ENCODE results near the gene BANP.
"Not testable (repeated sequence)": the region's sequence is repeated elsewhere in the genome, so short reads cannot be mapped to it uniquely, and the experiment has no call there.

The BANP gene

DNA sequence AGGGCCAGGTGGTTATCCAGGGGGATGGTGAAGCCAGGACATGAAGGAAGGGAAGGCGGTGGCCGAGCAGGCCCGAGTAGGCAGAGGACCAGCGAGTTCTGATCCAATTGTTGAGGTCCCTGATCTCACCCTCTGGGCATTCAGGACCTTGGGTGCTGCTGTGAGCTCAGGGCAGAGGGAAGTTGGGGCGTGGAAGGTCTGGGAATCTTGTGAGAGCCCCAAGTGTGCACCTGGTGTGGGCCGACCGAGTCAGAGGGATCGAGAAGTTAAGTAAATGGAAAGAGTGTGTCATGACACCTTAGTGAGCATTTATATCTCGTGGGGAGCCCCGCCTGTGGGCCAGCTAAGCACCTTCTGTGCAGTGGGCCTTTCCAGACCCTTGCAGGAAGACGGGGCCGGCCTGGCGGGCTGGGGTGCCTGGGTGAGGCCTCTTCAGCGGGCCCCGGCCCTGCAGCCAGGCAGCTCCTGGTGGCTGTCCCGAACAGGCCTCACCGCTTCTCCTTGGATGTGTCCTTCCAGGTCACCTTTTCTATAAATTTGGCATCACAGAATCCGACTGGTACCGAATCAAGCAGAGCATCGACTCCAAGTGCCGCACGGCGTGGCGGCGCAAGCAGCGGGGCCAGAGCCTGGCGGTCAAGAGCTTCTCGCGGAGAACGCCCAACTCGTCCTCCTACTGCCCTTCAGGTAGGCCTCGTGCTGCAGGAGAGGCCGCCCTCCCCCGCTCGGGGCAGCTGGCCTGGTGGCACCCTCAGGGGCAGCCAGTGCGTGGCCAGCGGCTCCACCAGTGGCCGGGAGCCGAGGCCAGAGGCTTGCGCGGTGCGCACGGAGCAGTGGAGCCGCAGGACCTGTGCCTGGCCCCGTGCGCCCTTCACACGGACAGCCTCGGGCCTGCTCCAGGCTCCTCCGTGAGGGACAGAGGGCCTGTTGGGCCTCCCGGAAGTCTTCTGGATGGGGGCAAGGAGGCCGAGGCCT, 76.0 kb downstream of the BANP start:
- TF ChIP-seq, protein P1, sequence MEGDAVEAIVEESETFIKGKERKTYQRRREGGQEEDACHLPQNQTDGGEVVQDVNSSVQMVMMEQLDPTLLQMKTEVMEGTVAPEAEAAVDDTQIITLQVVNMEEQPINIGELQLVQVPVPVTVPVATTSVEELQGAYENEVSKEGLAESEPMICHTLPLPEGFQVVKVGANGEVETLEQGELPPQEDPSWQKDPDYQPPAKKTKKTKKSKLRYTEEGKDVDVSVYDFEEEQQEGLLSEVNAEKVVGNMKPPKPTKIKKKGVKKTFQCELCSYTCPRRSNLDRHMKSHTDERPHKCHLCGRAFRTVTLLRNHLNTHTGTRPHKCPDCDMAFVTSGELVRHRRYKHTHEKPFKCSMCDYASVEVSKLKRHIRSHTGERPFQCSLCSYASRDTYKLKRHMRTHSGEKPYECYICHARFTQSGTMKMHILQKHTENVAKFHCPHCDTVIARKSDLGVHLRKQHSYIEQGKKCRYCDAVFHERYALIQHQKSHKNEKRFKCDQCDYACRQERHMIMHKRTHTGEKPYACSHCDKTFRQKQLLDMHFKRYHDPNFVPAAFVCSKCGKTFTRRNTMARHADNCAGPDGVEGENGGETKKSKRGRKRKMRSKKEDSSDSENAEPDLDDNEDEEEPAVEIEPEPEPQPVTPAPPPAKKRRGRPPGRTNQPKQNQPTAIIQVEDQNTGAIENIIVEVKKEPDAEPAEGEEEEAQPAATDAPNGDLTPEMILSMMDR (IDR thresholded peaks at IDR 0.05; ENCODE audit: borderline replicate concordance, control extremely low read depth, extremely low read depth, insufficient read depth, missing control alignments): no peak
- no peak for DNase-seq (ENCODE audit: low spot score)
- in situ Hi-C loops (cut with MboI; ENCODE audit: low sequenced_read_pairs, unreplicated experiment): no loop called here

DNA sequence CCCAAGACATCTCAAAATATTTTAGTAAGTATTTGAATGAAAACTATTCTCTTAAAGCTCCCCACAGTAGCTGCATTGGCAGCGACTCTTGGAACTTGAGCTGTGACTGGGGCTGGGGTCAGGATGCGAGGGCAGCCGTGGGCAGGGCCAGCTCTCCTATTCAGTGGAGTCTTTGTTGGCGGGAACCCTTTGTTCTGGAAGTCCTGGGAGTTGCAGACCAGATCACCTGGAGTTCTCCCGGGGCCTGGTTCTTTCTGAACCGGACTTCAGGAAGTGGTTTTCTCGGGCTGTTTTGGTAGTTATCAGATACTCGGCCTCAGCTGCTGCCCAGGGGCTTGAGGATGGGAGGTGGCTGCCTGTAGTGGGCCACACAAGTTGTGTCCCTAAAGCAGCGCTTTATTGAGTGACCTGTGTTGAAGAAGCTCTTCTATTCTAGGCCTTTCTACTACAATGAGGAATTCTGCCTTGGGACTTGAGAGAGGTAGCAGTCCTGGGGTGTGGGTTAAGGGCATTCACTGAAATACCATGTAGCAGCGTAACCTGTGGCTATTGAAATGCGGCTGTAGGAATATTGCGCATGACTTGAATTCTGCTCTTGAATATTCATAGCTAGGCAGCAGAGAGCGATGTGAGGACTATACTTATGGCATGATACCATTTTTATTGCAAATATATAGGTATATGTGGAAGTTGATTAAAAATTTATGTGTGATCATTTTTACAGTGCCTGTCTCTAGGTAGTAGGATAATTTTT, 77.1 kb downstream of the BANP start:
- in situ Hi-C loops (cut with MboI; ENCODE audit: low sequenced_read_pairs, unreplicated experiment); DNase-seq (ENCODE audit: low spot score): not testable (repeated sequence)

DNA sequence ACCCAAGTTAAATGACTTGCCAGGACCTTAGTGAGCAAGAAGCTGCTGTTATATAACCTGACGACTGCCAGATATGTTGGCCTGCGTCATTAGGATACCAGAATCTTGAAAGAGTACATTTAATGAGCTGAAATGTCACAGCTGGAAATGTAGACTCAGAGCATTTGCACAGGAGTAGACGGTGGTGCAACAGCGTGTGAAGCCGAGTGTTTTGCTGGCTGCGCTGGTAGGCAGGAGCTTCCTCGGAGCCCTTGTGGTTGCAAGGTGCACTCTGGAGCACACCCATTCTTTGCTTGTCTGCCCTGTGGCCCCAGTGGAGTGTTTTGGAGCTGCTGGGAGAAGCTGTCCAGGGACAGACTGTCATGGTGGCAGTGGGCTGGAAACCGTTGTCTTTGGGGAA, 79.3 kb downstream of the BANP start:
- DNase-seq (ENCODE audit: low spot score): no peak
- TF ChIP-seq, protein P1 (IDR thresholded peaks at IDR 0.05; ENCODE audit: borderline replicate concordance, control extremely low read depth, extremely low read depth, insufficient read depth, missing control alignments): no peak
- in situ Hi-C loops (cut with MboI; ENCODE audit: low sequenced_read_pairs, unreplicated experiment): no loop called here

DNA sequence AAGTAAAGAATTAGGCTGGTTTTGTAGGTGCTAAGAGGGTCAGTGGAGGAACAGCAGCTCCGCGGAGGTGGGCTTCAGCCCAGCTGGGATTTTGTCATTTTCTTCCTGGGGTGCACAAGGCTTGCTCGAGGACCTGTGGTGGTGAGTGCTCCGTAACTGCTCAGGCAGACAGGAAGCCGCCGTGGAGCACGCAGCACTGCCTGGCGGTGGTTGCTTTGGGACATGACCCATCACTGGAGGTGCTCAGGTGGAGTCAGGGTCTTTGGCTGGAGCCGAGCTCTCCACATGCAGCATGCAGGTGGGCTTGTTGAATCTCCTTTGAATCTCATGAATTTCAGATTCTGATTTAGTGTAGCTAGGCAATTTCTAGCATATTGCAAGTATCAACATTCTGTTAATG, 79.7 kb downstream of the BANP start:
- DNase-seq (ENCODE audit: low spot score); in situ Hi-C loops (cut with MboI; ENCODE audit: low sequenced_read_pairs, unreplicated experiment): not testable (repeated sequence)

DNA sequence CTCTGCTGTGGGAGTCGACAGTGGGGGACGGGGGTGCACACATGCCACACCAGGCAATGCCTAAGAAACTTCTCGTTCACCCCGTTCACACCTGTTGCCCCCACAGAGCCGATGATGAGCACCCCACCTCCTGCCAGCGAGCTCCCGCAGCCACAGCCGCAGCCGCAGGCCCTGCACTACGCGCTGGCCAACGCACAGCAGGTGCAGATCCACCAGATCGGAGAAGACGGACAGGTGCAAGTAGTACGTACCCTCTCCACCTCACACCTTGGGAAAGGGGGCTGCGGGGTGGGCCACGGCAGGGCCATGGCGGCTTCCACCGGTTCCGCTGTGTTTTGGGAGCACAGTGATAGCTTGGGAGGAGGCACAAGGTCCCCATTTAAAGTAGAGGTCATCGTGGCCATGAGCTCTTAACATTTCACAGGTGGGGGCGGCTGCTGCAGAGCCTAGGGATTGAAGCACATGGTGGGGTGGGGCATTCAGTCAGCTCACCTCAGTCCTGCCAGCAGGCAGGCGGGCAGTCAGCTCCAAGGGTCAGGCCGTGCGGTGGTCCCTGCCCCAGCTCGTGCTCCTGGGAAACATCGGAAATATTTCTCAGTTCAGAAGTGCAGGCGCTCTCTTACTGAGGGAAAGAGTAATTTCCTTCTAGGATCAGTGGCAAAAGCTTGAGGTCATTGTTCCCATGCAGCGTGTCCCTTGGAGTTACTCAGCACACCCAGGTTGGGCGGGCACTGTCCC, 81.9 kb downstream of the BANP start:
- DNase-seq (ENCODE audit: low spot score); in situ Hi-C loops (cut with MboI; ENCODE audit: low sequenced_read_pairs, unreplicated experiment): not testable (repeated sequence)

DNA sequence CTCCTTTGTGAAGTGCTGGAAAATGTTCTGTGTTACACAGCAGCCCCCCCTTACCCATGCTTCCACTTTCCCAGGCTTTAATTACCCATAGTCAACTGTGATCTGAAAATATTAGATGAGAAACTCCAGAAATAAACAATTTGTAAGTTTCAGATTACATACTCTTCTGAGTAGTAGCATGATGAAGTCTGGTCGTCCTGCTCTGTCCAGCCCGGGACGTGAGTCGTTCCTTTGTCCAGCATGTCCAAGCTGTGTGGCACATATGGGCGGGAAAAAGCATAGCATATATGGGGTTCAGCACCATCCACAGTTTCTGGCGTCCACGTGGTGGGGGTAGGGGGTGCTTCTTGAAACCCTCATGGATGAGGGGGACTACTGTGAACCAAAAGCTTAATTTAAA, 83.5 kb downstream of the BANP start:
- TF ChIP-seq, protein P1 (IDR thresholded peaks at IDR 0.05; ENCODE audit: borderline replicate concordance, control extremely low read depth, extremely low read depth, insufficient read depth, missing control alignments): no peak
- in situ Hi-C loops (cut with MboI; ENCODE audit: low sequenced_read_pairs, unreplicated experiment): no loop called here

DNA sequence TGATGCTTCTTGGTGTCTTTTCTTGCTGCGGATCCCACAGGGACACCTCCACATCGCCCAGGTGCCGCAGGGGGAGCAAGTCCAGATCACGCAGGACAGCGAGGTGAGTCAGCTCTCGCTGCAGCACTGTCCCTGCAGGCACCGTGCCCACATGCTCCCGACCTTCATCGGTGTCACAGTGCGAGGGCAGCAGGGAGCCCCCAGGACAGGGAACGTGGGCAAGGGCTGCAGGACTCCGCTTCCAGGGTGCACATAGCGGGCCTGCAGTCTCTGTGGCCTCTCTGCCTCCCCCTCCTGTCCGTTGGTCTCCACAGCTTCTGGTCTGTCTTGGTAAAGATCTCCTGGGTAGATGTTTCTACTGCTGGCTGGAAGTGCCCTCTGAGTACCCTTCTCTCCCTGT, 84.1 kb downstream of the BANP start:
- TF ChIP-seq, protein P1 (IDR thresholded peaks at IDR 0.05; ENCODE audit: borderline replicate concordance, control extremely low read depth, extremely low read depth, insufficient read depth, missing control alignments): no peak
- in situ Hi-C loops (cut with MboI; ENCODE audit: low sequenced_read_pairs, unreplicated experiment): no loop called here
- no peak for DNase-seq (ENCODE audit: low spot score)

More for the DNA sequence above, 83.5 kb downstream of the BANP start:
- DNase-seq (ENCODE audit: low spot score): no peak

DNA sequence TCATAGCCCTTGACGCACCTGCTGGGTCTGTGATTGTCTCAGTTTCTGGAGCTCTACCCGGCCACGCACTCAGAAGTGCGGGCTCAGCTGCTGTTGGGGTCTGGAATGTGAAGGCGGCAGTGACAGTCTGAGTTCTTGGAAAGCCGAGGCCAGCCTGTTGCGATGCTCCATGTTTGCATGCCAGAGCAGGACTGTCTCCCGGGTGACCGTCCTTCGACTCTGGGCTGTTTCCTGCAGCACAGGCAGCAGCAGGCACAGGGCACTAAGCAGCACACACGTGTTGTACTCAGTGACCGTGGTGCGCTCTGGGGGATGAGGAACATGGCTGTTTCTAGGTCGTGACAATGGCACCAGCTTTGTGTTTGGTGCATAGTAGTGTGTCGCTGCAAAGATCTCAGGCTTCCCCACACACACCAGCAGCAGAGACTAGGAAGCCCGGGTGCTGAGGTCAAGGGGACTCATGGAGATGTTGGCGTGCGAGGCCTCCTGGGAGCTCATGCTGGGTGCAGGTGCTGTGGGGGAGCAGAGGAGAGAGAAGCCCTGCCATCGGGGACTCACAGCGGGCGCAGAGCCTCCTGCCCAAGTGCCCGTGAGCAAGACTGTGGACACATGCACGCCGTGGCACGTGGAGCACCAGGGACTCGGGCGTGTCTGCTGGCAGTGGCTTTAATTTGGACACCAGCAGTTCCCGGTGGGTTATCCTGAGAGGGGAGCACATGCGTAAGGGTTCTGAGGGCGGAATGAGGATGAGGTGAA, 84.8 kb downstream of the BANP start:
- DNase-seq (ENCODE audit: low spot score); in situ Hi-C loops (cut with MboI; ENCODE audit: low sequenced_read_pairs, unreplicated experiment): not testable (repeated sequence)

DNA sequence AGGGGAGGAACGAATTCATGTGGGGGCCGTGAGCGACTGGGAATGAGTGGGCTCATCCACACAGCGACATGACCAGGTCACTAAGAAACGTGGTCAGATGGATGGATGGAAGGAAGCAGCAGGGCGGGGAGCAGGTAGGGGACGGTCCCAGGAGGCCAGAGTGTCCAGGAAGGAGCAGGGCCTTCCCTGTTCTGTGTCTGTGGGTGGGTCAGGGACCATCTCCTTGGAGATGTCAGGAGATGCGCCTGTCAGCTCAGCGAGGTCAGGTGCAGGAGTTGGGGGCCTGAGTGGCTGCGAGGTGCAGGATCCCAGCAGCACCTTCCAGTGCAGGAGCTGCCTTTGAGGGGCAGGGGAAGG, 85.4 kb downstream of the BANP start:
- DNase-seq (ENCODE audit: low spot score); in situ Hi-C loops (cut with MboI; ENCODE audit: low sequenced_read_pairs, unreplicated experiment): not testable (repeated sequence)

DNA sequence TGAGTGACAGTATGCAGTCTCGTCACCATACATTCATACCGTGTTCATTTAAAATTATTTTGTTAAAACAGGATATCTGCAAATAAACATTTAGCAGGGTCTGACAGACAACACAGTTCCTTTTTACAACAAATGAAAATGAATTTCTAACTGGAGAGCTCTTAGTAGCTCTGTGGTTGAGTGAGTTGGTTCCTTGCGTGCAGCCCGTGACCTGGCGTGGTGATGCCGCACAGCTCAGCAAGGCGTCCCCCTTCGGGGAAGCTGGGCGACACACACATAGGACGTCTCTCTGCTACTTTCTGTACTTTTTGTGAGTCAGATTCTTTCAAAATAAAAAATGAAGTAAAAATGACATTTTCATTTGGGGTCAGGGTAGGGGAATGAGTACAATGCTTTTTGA, 86.1 kb downstream of the BANP start:
- DNase-seq (ENCODE audit: low spot score); in situ Hi-C loops (cut with MboI; ENCODE audit: low sequenced_read_pairs, unreplicated experiment): not testable (repeated sequence)

DNA sequence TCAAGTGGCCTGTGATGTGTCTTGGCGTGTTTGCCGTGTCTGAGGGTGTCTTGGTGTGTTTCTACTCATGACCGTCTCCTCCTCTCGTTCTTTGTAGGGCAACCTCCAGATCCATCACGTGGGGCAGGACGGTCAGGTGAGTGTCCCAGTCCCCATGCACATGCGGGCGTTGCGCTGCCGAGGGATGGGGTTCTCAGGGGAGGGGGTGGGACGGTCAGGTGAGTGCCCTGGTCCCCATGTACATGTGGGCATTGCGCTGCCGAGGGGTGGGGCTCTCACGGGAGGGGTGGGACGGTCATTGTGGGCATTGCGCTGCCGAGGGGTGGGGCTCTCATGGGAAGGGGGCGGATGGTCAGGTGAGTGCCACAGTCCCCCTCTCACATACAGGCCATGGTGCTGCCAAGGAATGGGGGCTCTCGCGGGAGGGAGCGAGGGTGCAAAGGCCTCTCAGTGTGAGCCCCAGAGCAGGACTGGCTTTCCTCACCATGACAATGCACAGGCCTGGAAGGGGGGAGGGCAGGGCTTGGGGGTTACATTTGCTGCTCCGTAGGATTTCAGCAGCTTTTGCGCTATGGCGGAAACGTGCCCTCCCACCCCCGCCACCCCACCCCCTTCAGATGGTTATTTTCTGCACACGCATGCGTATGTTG, 86.8 kb downstream of the BANP start:
- DNase-seq (ENCODE audit: low spot score); in situ Hi-C loops (cut with MboI; ENCODE audit: low sequenced_read_pairs, unreplicated experiment): not testable (repeated sequence)
